ENCODE data around the gene GCA. TPM values are rescaled to one million over a fixed set of nuclear protein-coding genes. Genes with fewer than 3 reads are reported as not detected.

Gene GCA
- total RNA-seq: 11.2 and 11.7 TPM in 2 replicates

- H3K9me3 Mint-ChIP-seq: no peaks in the 10 kb centered on the region
- peaks cover 10% of the 10 kb centered on the region for H3K27me3 Mint-ChIP-seq (ENCODE audit: low read depth)
- H3K27ac Mint-ChIP-seq: peak within 1 kb of the TSS; percentile 54
- intact Hi-C loops (cut with micrococcal nuclease): loop anchor here (2.0 kb wide), 1 partner anchor 25 kb away; the partner anchor contains the start of gene IFIH1
- H3K4me1 Mint-ChIP-seq (ENCODE audit: low read depth): peaks cover 18% of the 10 kb centered on the region
- peak within 1 kb of the TSS; percentile 89 for H3K4me3 Mint-ChIP-seq (ENCODE audit: low read depth)
- no peaks in the 10 kb centered on the region for H3K36me3 Mint-ChIP-seq (ENCODE audit: low read depth)
- DNase-seq (ENCODE audit: low spot score): peak; percentile 97
Measured at GRCh38 chr2:162343824-162344616, at the start of gene GCA. GCA (plus strand) TSS chr2:162344132; CDS start chr2:162344249, 117 bp downstream.

- intact Hi-C loops (cut with micrococcal nuclease): no loop called here
- Mint-ChIP-seq H3K4me3 (ENCODE audit: low read depth) (no peak overlapping the region), H3K27me3 (ENCODE audit: low read depth) (no peaks in the 10 kb centered on the region), H3K9me3 (no peaks in the 10 kb centered on the region), H3K27ac (no peak overlapping the region), H3K36me3 (ENCODE audit: low read depth) (peaks cover 7% of the 10 kb centered on the region), H3K4me1 (ENCODE audit: low read depth) (peaks cover 1% of the 10 kb centered on the region)
- DNase-seq (ENCODE audit: low spot score): no peak
Measured at GRCh38 chr2:162295009-162295408, 48.9 kb upstream of the GCA start.

GRCh38 chr2:162297925-162298552 lies 45.9 kb upstream of the GCA start:
- Mint-ChIP-seq H3K27me3 (ENCODE audit: low read depth) (no peaks in the 10 kb centered on the region), H3K27ac (no peak overlapping the region), H3K9me3 (no peaks in the 10 kb centered on the region), H3K4me3 (ENCODE audit: low read depth) (no peak overlapping the region), H3K4me1 (ENCODE audit: low read depth) (peaks cover 1% of the 10 kb centered on the region), H3K36me3 (ENCODE audit: low read depth) (no peaks in the 10 kb centered on the region)
- DNase-seq (ENCODE audit: low spot score): no peak
- intact Hi-C loops (cut with micrococcal nuclease): loop anchor here (1.0 to 2.0 kb wide), 3 partner anchors 77 to 711 kb away; no protein-coding TSS in a partner anchor

GRCh38 chr2:162298669-162299335 lies 45.1 kb upstream of the GCA start:
- Mint-ChIP-seq H3K36me3 (ENCODE audit: low read depth) (no peaks in the 10 kb centered on the region), H3K4me1 (ENCODE audit: low read depth) (peaks cover 1% of the 10 kb centered on the region), H3K27me3 (ENCODE audit: low read depth) (no peaks in the 10 kb centered on the region), H3K4me3 (ENCODE audit: low read depth) (no peak overlapping the region), H3K9me3 (no peaks in the 10 kb centered on the region), H3K27ac (no peak overlapping the region)
- intact Hi-C loops (cut with micrococcal nuclease): loop anchor here (1.0 to 2.0 kb wide), 3 partner anchors 78 to 712 kb away; no protein-coding TSS in a partner anchor
- DNase-seq (ENCODE audit: low spot score): no peak

- Mint-ChIP-seq H3K36me3 (ENCODE audit: low read depth) (no peaks in the 10 kb centered on the region), H3K27me3 (ENCODE audit: low read depth) (no peaks in the 10 kb centered on the region), H3K4me1 (ENCODE audit: low read depth) (peaks cover 1% of the 10 kb centered on the region), H3K27ac (no peak overlapping the region), H3K9me3 (no peaks in the 10 kb centered on the region), H3K4me3 (ENCODE audit: low read depth) (no peak overlapping the region)
- no peak for DNase-seq (ENCODE audit: low spot score)
- intact Hi-C loops (cut with micrococcal nuclease): no loop called here
Measured at GRCh38 chr2:162300266-162300665, 43.7 kb upstream of the GCA start.

GRCh38 chr2:162301151-162301804 lies 42.7 kb upstream of the GCA start:
- Mint-ChIP-seq H3K9me3 (no peaks in the 10 kb centered on the region), H3K4me3 (ENCODE audit: low read depth) (no peak overlapping the region), H3K27me3 (ENCODE audit: low read depth) (no peaks in the 10 kb centered on the region), H3K36me3 (ENCODE audit: low read depth) (peaks cover 4% of the 10 kb centered on the region), H3K4me1 (ENCODE audit: low read depth) (peaks cover 1% of the 10 kb centered on the region), H3K27ac (no peak overlapping the region)
- intact Hi-C loops (cut with micrococcal nuclease): loop anchor here (1.0 kb wide), 1 partner anchor 12 kb away; no protein-coding TSS in a partner anchor
- peak; percentile 27 for DNase-seq (ENCODE audit: low spot score)

- peaks cover 8% of the 10 kb centered on the region for H3K36me3 Mint-ChIP-seq (ENCODE audit: low read depth)
- intact Hi-C loops (cut with micrococcal nuclease): loop anchor here (1.0 kb wide), 1 partner anchor 11 kb away; no protein-coding TSS in a partner anchor
- no peak overlapping the region for H3K27ac Mint-ChIP-seq
- no peak for DNase-seq (ENCODE audit: low spot score)
- no peaks in the 10 kb centered on the region for H3K27me3 Mint-ChIP-seq (ENCODE audit: low read depth)
- no peaks in the 10 kb centered on the region for H3K9me3 Mint-ChIP-seq
- no peak overlapping the region for H3K4me3 Mint-ChIP-seq (ENCODE audit: low read depth)
- peaks cover 1% of the 10 kb centered on the region for H3K4me1 Mint-ChIP-seq (ENCODE audit: low read depth)
Measured at GRCh38 chr2:162301877-162302276, 42.1 kb upstream of the GCA start.

GRCh38 chr2:162305901-162306300 lies 38.0 kb upstream of the GCA start:
- H3K27ac Mint-ChIP-seq: no peak overlapping the region
- H3K9me3 Mint-ChIP-seq: no peaks in the 10 kb centered on the region
- peaks cover 16% of the 10 kb centered on the region for H3K4me1 Mint-ChIP-seq (ENCODE audit: low read depth)
- no peak for DNase-seq (ENCODE audit: low spot score)
- no peak overlapping the region for H3K4me3 Mint-ChIP-seq (ENCODE audit: low read depth)
- intact Hi-C loops (cut with micrococcal nuclease): no loop called here
- no peaks in the 10 kb centered on the region for H3K27me3 Mint-ChIP-seq (ENCODE audit: low read depth)
- peaks cover 28% of the 10 kb centered on the region for H3K36me3 Mint-ChIP-seq (ENCODE audit: low read depth)

GRCh38 chr2:162308747-162309503 lies 35.0 kb upstream of the GCA start:
- Mint-ChIP-seq H3K4me1 (ENCODE audit: low read depth) (peaks cover 33% of the 10 kb centered on the region), H3K36me3 (ENCODE audit: low read depth) (peaks cover 34% of the 10 kb centered on the region), H3K9me3 (no peaks in the 10 kb centered on the region), H3K27ac (peak overlapping the region; percentile 3), H3K4me3 (ENCODE audit: low read depth) (no peak overlapping the region), H3K27me3 (ENCODE audit: low read depth) (no peaks in the 10 kb centered on the region)
- DNase-seq (ENCODE audit: low spot score): no peak
- intact Hi-C loops (cut with micrococcal nuclease): no loop called here

GRCh38 chr2:162312853-162313252 lies 31.1 kb upstream of the GCA start:
- H3K4me3 Mint-ChIP-seq (ENCODE audit: low read depth): no peak overlapping the region
- peaks cover 60% of the 10 kb centered on the region for H3K4me1 Mint-ChIP-seq (ENCODE audit: low read depth)
- no peaks in the 10 kb centered on the region for H3K27me3 Mint-ChIP-seq (ENCODE audit: low read depth)
- DNase-seq (ENCODE audit: low spot score): no peak
- H3K9me3 Mint-ChIP-seq: no peaks in the 10 kb centered on the region
- intact Hi-C loops (cut with micrococcal nuclease): loop anchor here (1.0 to 10.0 kb wide), 3 partner anchors 12 to 358 kb away; no protein-coding TSS in a partner anchor
- no peak overlapping the region for H3K27ac Mint-ChIP-seq
- H3K36me3 Mint-ChIP-seq (ENCODE audit: low read depth): peaks cover 46% of the 10 kb centered on the region

GRCh38 chr2:162315938-162316337 lies 28.0 kb upstream of the GCA start:
- DNase-seq (ENCODE audit: low spot score): no peak
- H3K4me3 Mint-ChIP-seq (ENCODE audit: low read depth): peak overlapping the region; percentile 91

More at GRCh38 chr2:162315938-162316337, 28.0 kb upstream of the GCA start:
- no peaks in the 10 kb centered on the region for H3K27me3 Mint-ChIP-seq (ENCODE audit: low read depth)
- no peaks in the 10 kb centered on the region for H3K9me3 Mint-ChIP-seq
- H3K4me1 Mint-ChIP-seq (ENCODE audit: low read depth): peaks cover 58% of the 10 kb centered on the region
- H3K27ac Mint-ChIP-seq: no peak overlapping the region
- peaks cover 25% of the 10 kb centered on the region for H3K36me3 Mint-ChIP-seq (ENCODE audit: low read depth)
- intact Hi-C loops (cut with micrococcal nuclease): loop anchor here (5.0 to 10.0 kb wide), 5 partner anchors 259 to 1154 kb away; partner anchors contain the start of gene TANK

Measured in activated T-helper 2 cell treated with anti-CD3 and anti-CD28 coated beads, Interferon-gamma antibody, Interleukin-2, Interleukin-4, amounts not matched to agents 10 μg/mL and 5 μg/mL and 100 μg/mL, durations not matched to agents 14 hours and 24 hours and 36 hours (primary cell).